CD4-positive, CD25-positive, alpha-beta regulatory T cell (primary cell): Measurements from ENCODE around the gene VAMP3. TPM values are rescaled to one million over a fixed set of nuclear protein-coding genes. Genes with fewer than 3 reads are reported as not detected.

Experiments
- ATAC-seq, 2 donors: fragments of 150-1000 bp; cut with Tn5 transposase; one replicate each; pipeline ENCODE4 v1.10.0; 2021; ENCODE audit warnings: low read depth in 2 of 2, moderate number of reproducible peaks in 2 of 2, moderate library complexity in 1 of 2
- DNase-seq, 3 donors: peaks; one replicate each; pipeline versions ENCODE4 v3.0.0 to v3.0.0-alpha.2; 2012 to 2022; ENCODE audit warnings: mixed read lengths in 1 of 3
- H3K27ac ChIP-seq: one replicate; pipeline ENCODE4 v1.7.0; 2013; ENCODE audit warnings: mild to moderate bottlenecking, low read length; ENCODE audit not compliant: insufficient read depth, poor library complexity, severe bottlenecking
- H3K27me3 ChIP-seq: one replicate; pipeline ENCODE4 v1.7.0; 2013; ENCODE audit warnings: low read length; ENCODE audit not compliant: control insufficient read depth, insufficient read depth
- H3K36me3 ChIP-seq: one replicate; pipeline ENCODE4 v1.7.0; 2013; ENCODE audit warnings: mild to moderate bottlenecking, low read length, moderate library complexity; ENCODE audit not compliant: control insufficient read depth, insufficient read depth
- H3K4me1 ChIP-seq: 2 replicates; pipeline ENCODE4 v1.7.0; 2013; ENCODE audit warnings: mild to moderate bottlenecking, low read length; ENCODE audit not compliant: insufficient read depth, control insufficient read depth, poor library complexity, severe bottlenecking
- H3K4me3 ChIP-seq: one replicate; pipeline ENCODE4 v1.7.0; 2013; ENCODE audit warnings: low read depth, mild to moderate bottlenecking, low read length, moderate library complexity
- H3K9me3 ChIP-seq, 2 experiments: 1 replicate in 1 of 2; 2 replicates in 1 of 2; pipeline ENCODE4 v1.7.0; 2013; ENCODE audit warnings: low read length in 2 of 2, mild to moderate bottlenecking in 1 of 2, moderate library complexity in 1 of 2; ENCODE audit not compliant: control insufficient read depth in 2 of 2
- H3K27ac Mint-ChIP-seq, 3 donors: one replicate each; pipeline ENCODE4 v1.8.0; 2020 to 2022; ENCODE audit warnings: mild to moderate bottlenecking in 3 of 3, mixed read lengths in 3 of 3, moderate library complexity in 2 of 3
- H3K27me3 Mint-ChIP-seq: one replicate; pipeline ENCODE4 v1.8.0; 2022; ENCODE audit warnings: mild to moderate bottlenecking, mixed read lengths
- H3K36me3 Mint-ChIP-seq: one replicate; pipeline ENCODE4 v1.8.0; 2020; ENCODE audit warnings: mixed read lengths
- H3K4me1 Mint-ChIP-seq, 4 donors: one replicate each; pipeline ENCODE4 v1.8.0; 2020 to 2022; ENCODE audit warnings: mixed read lengths in 4 of 4, mild to moderate bottlenecking in 1 of 4
- H3K4me3 Mint-ChIP-seq, 4 donors: one replicate each; pipeline ENCODE4 v1.8.0; 2020 to 2022; ENCODE audit warnings: mild to moderate bottlenecking in 4 of 4, mixed read lengths in 4 of 4, moderate library complexity in 3 of 4
- H3K9me3 Mint-ChIP-seq, 7 donors: one replicate each; pipeline ENCODE4 v1.8.0; 2020 to 2022; ENCODE audit warnings: mixed read lengths in 7 of 7, mild to moderate bottlenecking in 3 of 7, moderate library complexity in 2 of 7
- polyA plus RNA-seq, 4 donors: library from polyadenylated mRNA; unstranded; fragments of 300-500 nt; fragmentation: Illumina TruSeq; gene quantifications; one replicate each; pipeline ENCODE4 v1.2.3, GENCODE V29; 2021
- total RNA-seq: library from RNA; stranded (reverse); gene quantifications from one replicate; pipeline ENCODE4 v1.2.3, GENCODE V29; 2022

VAMP3 gene
- total and polyA plus RNA-seq, 5 donors from 2014 or later: 44.8 to 66.1 (median 51.0) TPM

- Mint-ChIP-seq H3K9me3 (no peaks in the 10 kb centered on the region), H3K4me3 (peak overlapping the region in 1 of 4 donors; percentile 68), H3K27me3 (peaks cover 17% of the 10 kb centered on the region), H3K27ac (no peak overlapping the region), H3K36me3 (peaks cover 9% of the 10 kb centered on the region), H3K4me1 (peaks cover 16 to 27% (median 21%) of the 10 kb centered on the region in 4 donors)
- Histone ChIP-seq H3K9me3 (no peaks in the 10 kb centered on the region), H3K4me3 (no peak overlapping the region), H3K27me3 (peaks cover 8% of the 10 kb centered on the region), H3K36me3 (peaks cover 2% of the 10 kb centered on the region), H3K27ac (no peak overlapping the region), H3K4me1 (peaks cover 18% of the 10 kb centered on the region)
- ATAC-seq: no peak
- DNase-seq: no peak
These were observed 2.5 kb upstream of the VAMP3 start for GRCh38 chr1:7768583-7768982.

- Histone ChIP-seq H3K4me3 (no peak overlapping the region), H3K4me1 (peaks cover 18% of the 10 kb centered on the region), H3K27ac (no peak overlapping the region), H3K27me3 (peaks cover 8% of the 10 kb centered on the region), H3K9me3 (no peaks in the 10 kb centered on the region), H3K36me3 (peaks cover 11% of the 10 kb centered on the region)
- H3K27ac Mint-ChIP-seq: no peak overlapping the region
- H3K36me3 Mint-ChIP-seq: peaks cover 19% of the 10 kb centered on the region
- peaks cover 14% of the 10 kb centered on the region for H3K27me3 Mint-ChIP-seq
- H3K9me3 Mint-ChIP-seq: no peaks in the 10 kb centered on the region
- peak overlapping the region; percentile 33 to 94 (median 91) for H3K4me3 Mint-ChIP-seq
- DNase-seq (no peak), ATAC-seq (no peak)
- H3K4me1 Mint-ChIP-seq: peaks cover 17 to 39% (median 29%) of the 10 kb centered on the region in 4 donors
These were observed 1.3 kb upstream of the VAMP3 start for GRCh38 chr1:7769673-7770412.

GRCh38 chr1:7770669-7770996 lies 463 bp upstream of the VAMP3 start:
- Mint-ChIP-seq H3K9me3 (no peaks in the 10 kb centered on the region), H3K4me1 (peaks cover 20 to 42% (median 34%) of the 10 kb centered on the region in 4 donors), H3K36me3 (peaks cover 21% of the 10 kb centered on the region), H3K27ac (peak overlapping the region; percentile 56 to 89 (median 87)), H3K4me3 (peak overlapping the region; percentile 89 to 94 (median 91)), H3K27me3 (peaks cover 11% of the 10 kb centered on the region)
- peaks cover 11% of the 10 kb centered on the region for H3K36me3 ChIP-seq
- peak overlapping the region; percentile 79 for H3K4me3 ChIP-seq
- peak overlapping the region; percentile 25 for H3K27ac ChIP-seq
- no peak for DNase-seq
- ATAC-seq: peak; percentile 22 to 36
- no peaks in the 10 kb centered on the region for H3K9me3 ChIP-seq
- peaks cover 8% of the 10 kb centered on the region for H3K27me3 ChIP-seq
- peaks cover 18% of the 10 kb centered on the region for H3K4me1 ChIP-seq

- no peak for ATAC-seq
- H3K27me3 Mint-ChIP-seq: peaks cover 8% of the 10 kb centered on the region
- H3K4me3 ChIP-seq: peak overlapping the region; percentile 83
These were observed 765 bp downstream of the VAMP3 start for GRCh38 chr1:7771823-7772299.

DNA sequence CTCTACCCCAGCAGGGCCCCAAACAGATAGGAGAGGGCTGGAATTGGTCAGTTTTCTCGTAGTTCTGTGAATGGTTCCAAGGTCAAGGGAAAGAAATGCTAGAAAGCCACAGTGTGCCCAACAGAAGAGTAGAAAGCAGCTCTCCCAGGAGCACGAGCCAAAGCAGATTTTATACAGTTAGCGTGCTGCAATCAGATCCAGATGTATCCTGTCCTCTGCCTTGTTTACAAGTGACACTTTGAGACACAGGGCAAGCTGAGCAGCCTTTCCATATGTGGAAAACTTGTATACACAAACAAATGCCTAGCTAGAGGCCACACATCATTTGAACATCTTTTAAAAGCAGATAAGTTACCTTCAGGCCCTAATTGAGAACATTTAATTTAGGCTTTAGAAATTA lies 6.5 kb downstream of the VAMP3 start:
- Mint-ChIP-seq H3K36me3 (peaks cover 20% of the 10 kb centered on the region), H3K27me3 (no peaks in the 10 kb centered on the region), H3K4me3 (peak overlapping the region in 1 of 4 donors; percentile 44), H3K9me3 (no peaks in the 10 kb centered on the region), H3K27ac (no peak overlapping the region), H3K4me1 (peaks cover 20 to 47% (median 39%) of the 10 kb centered on the region in 4 donors)
- no peak overlapping the region for H3K4me3 ChIP-seq
- H3K36me3 ChIP-seq: peaks cover 39% of the 10 kb centered on the region
- no peaks in the 10 kb centered on the region for H3K27me3 ChIP-seq
- H3K9me3 ChIP-seq: no peaks in the 10 kb centered on the region
- ATAC-seq (no peak), DNase-seq (no peak)
- H3K4me1 ChIP-seq: peaks cover 11% of the 10 kb centered on the region
- no peak overlapping the region for H3K27ac ChIP-seq

More at GRCh38 chr1:7771823-7772299, 765 bp downstream of the VAMP3 start:
- Histone ChIP-seq H3K4me1 (peaks cover 18% of the 10 kb centered on the region), H3K27me3 (peaks cover 8% of the 10 kb centered on the region), H3K27ac (peak overlapping the region; percentile 77), H3K9me3 (no peaks in the 10 kb centered on the region), H3K36me3 (peaks cover 16% of the 10 kb centered on the region)
- DNase-seq: peak in 1 of 3 donors; percentile 41
- peak overlapping the region; percentile 90 to 95 (median 92) for H3K4me3 Mint-ChIP-seq
- peaks cover 24% of the 10 kb centered on the region for H3K36me3 Mint-ChIP-seq
- peak overlapping the region; percentile 52 to 89 (median 86) for H3K27ac Mint-ChIP-seq
- peaks cover 30 to 50% (median 42%) of the 10 kb centered on the region in 4 donors for H3K4me1 Mint-ChIP-seq
- H3K9me3 Mint-ChIP-seq: no peaks in the 10 kb centered on the region

DNA sequence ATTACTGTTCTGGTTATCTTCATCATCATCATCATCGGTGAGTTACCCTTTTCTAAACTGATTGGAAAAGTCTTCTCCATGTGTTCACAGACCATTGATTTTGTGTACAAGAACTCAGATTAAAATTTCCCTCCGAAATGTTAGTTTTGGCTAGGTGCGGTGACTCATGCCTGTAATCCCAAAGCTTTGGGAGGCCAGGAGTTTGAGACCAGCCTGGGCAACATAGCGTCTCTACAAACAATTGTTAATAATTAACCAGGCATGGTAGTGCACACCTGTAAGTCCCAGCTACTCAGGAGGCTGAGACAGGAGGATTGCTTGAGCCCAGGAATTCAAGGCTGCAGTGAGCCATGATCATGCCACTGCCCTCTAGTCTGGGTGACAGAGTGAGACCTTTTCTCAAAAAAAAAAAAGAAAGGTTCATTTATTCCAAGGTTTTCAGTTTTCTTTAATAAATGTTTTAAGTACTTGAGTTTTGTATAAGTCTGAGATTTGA lies 7.1 kb downstream of the VAMP3 start:
- no peak for DNase-seq
- peaks cover 20% of the 10 kb centered on the region for H3K36me3 Mint-ChIP-seq

GRCh38 chr1:7780976-7781375 lies 9.9 kb downstream of the VAMP3 start:
- Mint-ChIP-seq H3K27me3 (peaks cover 4% of the 10 kb centered on the region), H3K27ac (peak overlapping the region in 2 of 3 donors; percentile 34 to 76)

More for the DNA sequence above, 7.1 kb downstream of the VAMP3 start:
- Histone ChIP-seq H3K4me3 (no peak overlapping the region), H3K27me3 (no peaks in the 10 kb centered on the region), H3K36me3 (peaks cover 39% of the 10 kb centered on the region), H3K27ac (no peak overlapping the region), H3K9me3 (no peaks in the 10 kb centered on the region), H3K4me1 (peaks cover 11% of the 10 kb centered on the region)
- Mint-ChIP-seq H3K4me3 (peak overlapping the region in 1 of 4 donors; percentile 44), H3K9me3 (no peaks in the 10 kb centered on the region), H3K27ac (no peak overlapping the region), H3K4me1 (peaks cover 18 to 47% (median 36%) of the 10 kb centered on the region in 4 donors), H3K27me3 (peaks cover 3% of the 10 kb centered on the region)
- ATAC-seq: no peak

More at GRCh38 chr1:7780976-7781375, 9.9 kb downstream of the VAMP3 start:
- no peak for DNase-seq
- Histone ChIP-seq H3K27me3 (no peaks in the 10 kb centered on the region), H3K4me3 (no peak overlapping the region), H3K36me3 (peaks cover 28% of the 10 kb centered on the region), H3K4me1 (peaks cover 22% of the 10 kb centered on the region), H3K9me3 (no peaks in the 10 kb centered on the region), H3K27ac (no peak overlapping the region)
- no peaks in the 10 kb centered on the region for H3K9me3 Mint-ChIP-seq
- H3K4me3 Mint-ChIP-seq: peak overlapping the region in 1 of 4 donors; percentile 80
- no peak for ATAC-seq
- H3K4me1 Mint-ChIP-seq: peaks cover 6 to 31% (median 23%) of the 10 kb centered on the region in 4 donors
- peaks cover 8% of the 10 kb centered on the region for H3K36me3 Mint-ChIP-seq
